ENCODE results near the gene PLTP.
"Not testable (repeated sequence)": the region's sequence is repeated elsewhere in the genome, so short reads cannot be mapped to it uniquely, and the experiment has no call there.

PLTP gene

GRCh38 chr20:45944965-45945677, 33.2 kb upstream of the PLTP start:
- DNase-seq (ENCODE audit: low read depth, low spot score) = no peak

GRCh38 chr20:45944151-45944964, 32.4 kb upstream of the PLTP start:
- peak; percentile 48 for DNase-seq (ENCODE audit: low read depth, low spot score)

- no peak for DNase-seq (ENCODE audit: low read depth, low spot score)
These were observed 31.7 kb upstream of the PLTP start for GRCh38 chr20:45943613-45944012.

GRCh38 chr20:45940469-45940868, 28.5 kb upstream of the PLTP start:
- DNase-seq (ENCODE audit: low read depth, low spot score) = no peak

- no peak for DNase-seq (ENCODE audit: low read depth, low spot score)
These were observed 28.1 kb upstream of the PLTP start for GRCh38 chr20:45940053-45940452.

GRCh38 chr20:45938727-45939438, 26.9 kb upstream of the PLTP start:
- no peak for DNase-seq (ENCODE audit: low read depth, low spot score)

GRCh38 chr20:45937765-45938164, 25.8 kb upstream of the PLTP start:
- no peak for DNase-seq (ENCODE audit: low read depth, low spot score)

- no peak for DNase-seq (ENCODE audit: low read depth, low spot score)
These were observed 23.6 kb upstream of the PLTP start for GRCh38 chr20:45935416-45936046.

- DNase-seq (ENCODE audit: low read depth, low spot score) = peak; percentile 100
These were observed 22.8 kb upstream of the PLTP start, which contains the start of gene PCIF1 for GRCh38 chr20:45934586-45935415. PCIF1 (plus strand) TSS chr20:45934683; CDS start chr20:45939000, 4,317 bp downstream.

GRCh38 chr20:45934046-45934585, 22.2 kb upstream of the PLTP start:
- peak; percentile 63 for DNase-seq (ENCODE audit: low read depth, low spot score)

- peak; percentile 81 for DNase-seq (ENCODE audit: low read depth, low spot score)
These were observed 21.5 kb upstream of the PLTP start for GRCh38 chr20:45933266-45934045.

GRCh38 chr20:45931680-45932079, 19.7 kb upstream of the PLTP start:
- DNase-seq (ENCODE audit: low read depth, low spot score) = not testable (repeated sequence)

GRCh38 chr20:45927071-45927878, 15.3 kb upstream of the PLTP start:
- no peak for DNase-seq (ENCODE audit: low read depth, low spot score)

GRCh38 chr20:45926731-45927070, 14.7 kb upstream of the PLTP start:
- no peak for DNase-seq (ENCODE audit: low read depth, low spot score)

- DNase-seq (ENCODE audit: low read depth, low spot score) = no peak
These were observed 14.0 kb upstream of the PLTP start for GRCh38 chr20:45925821-45926506.

- no peak for DNase-seq (ENCODE audit: low read depth, low spot score)
These were observed 12.7 kb upstream of the PLTP start for GRCh38 chr20:45924391-45925261.

All from astrocyte of the hippocampus (primary cell).